GM13976 (cell line): ENCODE measurements around the gene FAM216B.

Experiments
- DNase-seq: peaks from one replicate; pipeline ENCODE4 v3.0.0; 2012; ENCODE audit warnings: low spot score
- CTCF ChIP-seq: IDR thresholded peaks from 2 replicates; pipeline ENCODE4 v1.5.1; 2012; ENCODE audit warnings: borderline replicate concordance, mild to moderate bottlenecking; ENCODE audit not compliant: insufficient read depth; ENCODE audit errors: extremely low read depth, missing control alignments, control extremely low read depth
- in situ Hi-C: fragments of 300-500 bp; cut with MboI; formaldehyde crosslinking; loops from one replicate; pipeline ENCODE4 v1.12.0; 2022; ENCODE audit warnings: low sequenced_read_pairs, mixed read lengths, inconsistent platforms; ENCODE audit not compliant: unreplicated experiment

The FAM216B gene

GRCh38 chr13:42792154-42792553, 10.8 kb downstream of the FAM216B start:
- in situ Hi-C loops: no loop called here
- DNase-seq: no peak
- no peak for TF ChIP-seq CTCF

DNA sequence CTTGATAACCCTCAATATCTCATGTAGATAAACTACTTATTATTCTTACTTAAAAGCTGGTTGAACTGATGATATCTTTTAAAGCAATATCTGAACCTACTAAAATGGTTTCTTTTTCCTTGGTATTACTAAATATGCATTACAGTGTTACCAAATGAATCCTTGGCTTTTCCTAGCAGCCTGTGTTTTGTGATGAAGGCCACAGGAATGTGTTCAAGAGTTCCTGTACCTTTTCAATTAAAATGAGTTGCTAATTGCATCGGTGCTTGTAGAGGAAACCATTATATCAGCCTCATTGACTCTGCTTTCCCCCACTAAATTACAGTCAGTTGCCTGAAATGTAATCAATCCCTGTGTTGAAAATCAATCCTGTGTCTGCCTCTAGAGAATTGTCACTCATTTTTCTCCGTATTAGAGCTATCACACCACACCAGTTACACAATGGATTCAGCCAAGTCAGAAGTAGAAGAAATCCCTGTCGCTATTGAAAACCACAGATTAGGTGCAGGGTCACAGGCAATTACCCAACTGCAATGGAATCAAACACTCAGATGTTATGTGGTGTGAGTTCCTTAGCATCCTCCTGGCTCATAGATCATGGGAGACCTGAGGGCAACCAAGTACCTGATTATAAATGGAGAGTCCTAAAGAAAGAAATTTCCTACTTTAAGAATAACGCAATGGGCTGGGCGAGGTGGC, 13.3 kb downstream of the FAM216B start:
- in situ Hi-C loops: no loop called here
- no peak for DNase-seq
- TF ChIP-seq CTCF: no peak

- DNase-seq: no peak
- in situ Hi-C loops: no loop called here
- TF ChIP-seq CTCF: no peak
Measured at GRCh38 chr13:42795666-42796065, 14.3 kb downstream of the FAM216B start.

DNA sequence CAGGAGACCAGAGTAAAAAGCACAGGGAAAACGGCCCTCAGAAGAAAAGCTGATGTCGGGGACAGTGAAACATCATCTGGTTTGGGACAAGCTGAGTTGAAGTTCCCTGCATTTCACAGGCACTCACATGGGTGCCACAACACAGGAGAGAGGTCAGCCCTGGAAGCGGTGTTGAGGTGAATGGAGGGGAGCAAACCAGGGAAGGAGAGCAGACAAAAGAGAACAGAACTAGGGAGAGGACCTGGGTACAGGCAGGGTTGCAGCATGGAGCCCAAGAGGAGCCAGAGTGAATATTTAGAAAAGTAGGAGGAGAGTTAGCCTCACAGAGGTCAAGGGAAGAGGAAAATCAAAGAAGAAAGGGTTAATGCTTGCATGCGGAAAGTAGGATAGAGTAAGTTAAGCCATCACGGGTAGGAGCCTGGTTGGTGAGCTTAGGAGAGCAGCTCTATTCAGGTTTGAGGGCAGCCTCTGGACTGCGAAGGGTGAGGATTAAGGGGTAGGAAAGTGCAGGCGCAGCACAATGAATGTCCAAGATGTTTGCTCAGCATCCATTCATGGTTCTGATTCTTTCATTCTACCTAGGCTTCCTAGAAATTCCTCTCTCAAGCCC, 15.5 kb downstream of the FAM216B start:
- in situ Hi-C loops: no loop called here
- TF ChIP-seq CTCF: no peak

GRCh38 chr13:42798118-42798517, 16.7 kb downstream of the FAM216B start:
- in situ Hi-C loops: no loop called here
- DNase-seq: no peak
- no peak for TF ChIP-seq CTCF

More for the DNA sequence above, 15.5 kb downstream of the FAM216B start:
- DNase-seq: no peak

- in situ Hi-C loops: no loop called here
- no peak for DNase-seq
- no peak for TF ChIP-seq CTCF
Measured at GRCh38 chr13:42800109-42800643, 18.8 kb downstream of the FAM216B start.
